Hippocampal formation (tissue), 2 donors: Measurements from ENCODE around the gene ZSCAN10.

Source experiments
- DNase-seq, 2 donors: peaks; one replicate each; lab custom pipeline; 2025; lab: John Stamatoyannopoulos, UW

The ZSCAN10 gene

DNA sequence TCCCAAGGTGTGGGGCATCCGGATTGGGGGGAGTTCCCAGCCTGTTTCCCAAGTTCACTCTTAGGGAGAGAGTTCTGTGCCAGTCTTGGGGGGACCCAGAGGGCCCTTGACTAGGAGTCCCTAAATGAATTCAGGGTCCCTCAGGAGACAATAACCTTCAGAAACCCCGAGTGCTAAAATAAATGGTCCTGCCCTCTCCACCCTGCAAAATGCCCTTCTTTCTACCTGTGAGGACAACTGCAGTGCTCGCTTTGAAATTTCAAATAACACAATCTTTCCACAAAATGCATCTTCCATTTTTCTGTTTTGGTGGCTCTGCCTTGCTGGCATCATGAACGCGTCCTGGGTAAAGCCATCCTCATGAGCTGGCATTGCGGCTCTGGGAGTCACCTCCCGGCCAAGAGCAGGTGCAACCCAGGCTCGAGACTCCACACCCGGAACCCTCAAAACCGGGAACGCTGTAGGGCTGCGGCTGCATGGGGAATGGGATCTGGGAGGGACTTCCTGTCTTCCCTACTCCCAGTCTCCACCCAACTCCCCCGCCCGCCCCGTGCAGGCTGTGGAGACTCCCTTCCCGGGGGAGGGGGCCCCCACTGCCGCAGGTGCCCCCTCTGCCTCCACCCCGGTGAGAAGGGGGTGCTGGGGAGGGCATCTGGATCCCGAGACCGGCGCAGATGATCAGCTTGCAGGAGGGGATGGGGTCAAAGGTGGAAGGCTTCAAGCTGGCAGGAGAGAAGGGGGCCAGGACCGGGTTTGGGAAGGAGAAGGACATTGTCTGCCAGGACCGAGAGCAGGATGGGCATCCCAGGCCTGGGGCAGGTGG, 13.2 kb upstream of the ZSCAN10 start, which contains the start of gene ZNF205:
ZNF205 (plus strand) TSS at position 529 of the 823 bp plus-strand sequence. CDS start 845 bp downstream, outside the sequence.
- DNase-seq = peak; percentile 37 to 75

DNA sequence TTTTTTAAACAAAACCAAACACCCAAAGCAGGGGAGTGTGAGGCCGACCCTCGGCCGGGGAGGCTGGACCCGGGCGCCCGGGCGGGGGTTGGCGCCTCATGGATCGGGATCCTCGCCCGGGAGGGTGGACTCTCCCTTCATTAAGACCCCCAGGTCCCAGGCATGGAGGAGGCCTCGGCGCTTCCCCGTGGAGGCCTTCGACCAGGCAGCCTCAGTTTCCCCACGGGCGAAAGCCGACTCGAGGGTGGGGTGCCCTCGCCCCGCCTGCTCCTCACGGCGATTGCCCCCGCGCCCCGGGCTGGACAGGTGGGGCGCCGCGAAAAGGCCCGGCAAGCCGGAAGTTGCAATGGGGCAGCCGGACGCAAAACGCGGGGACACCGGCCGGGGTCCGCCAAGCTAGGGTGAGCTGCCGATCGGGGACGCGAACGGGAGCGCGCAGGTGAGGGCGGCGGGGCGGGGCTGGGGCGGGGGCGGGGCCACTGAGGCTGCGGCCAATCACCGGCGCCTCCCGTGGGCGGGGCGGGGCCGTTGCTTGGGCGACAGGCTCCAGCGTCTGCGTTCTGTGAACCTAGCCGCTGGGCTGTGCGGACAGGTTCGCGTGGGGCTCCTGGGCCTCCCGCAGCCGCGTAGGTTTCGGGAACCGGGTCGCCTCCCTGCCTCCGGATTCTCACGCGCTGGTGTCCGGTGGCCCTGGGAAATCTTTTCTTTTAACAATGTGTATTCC, 7.3 kb upstream of the ZSCAN10 start:
- peak; percentile 74 to 83 for DNase-seq

DNA sequence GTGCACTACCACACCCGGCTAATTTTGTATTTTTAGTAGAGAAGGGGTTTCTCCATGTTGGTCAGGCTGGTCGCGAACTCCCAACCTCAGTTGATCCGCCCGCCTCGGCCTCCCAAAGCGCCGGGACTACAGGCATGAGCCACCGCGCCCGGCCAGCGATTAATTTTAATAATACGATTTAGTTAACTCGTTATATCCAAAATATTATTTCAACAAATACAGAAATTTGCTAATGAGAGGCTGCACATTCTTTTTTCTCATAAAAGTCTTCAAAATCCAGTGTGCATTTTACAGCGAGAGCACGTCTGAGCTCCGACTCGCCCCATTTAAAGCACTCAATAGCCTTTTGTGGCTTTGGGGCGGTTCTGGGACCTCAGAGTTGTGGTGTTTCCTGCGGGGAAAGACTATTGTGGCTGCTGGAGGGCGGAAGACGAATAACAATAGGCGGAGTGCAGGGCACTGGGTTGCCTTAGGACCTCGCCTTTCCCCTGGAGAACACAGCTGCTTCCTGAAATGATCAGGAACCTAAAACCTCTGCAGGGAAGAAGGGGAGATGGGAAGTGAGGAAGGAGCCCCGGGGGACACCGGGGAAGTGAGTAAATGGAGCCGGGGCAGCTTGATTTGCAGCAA, 2.9 kb upstream of the ZSCAN10 start:
- no peak for DNase-seq

DNA sequence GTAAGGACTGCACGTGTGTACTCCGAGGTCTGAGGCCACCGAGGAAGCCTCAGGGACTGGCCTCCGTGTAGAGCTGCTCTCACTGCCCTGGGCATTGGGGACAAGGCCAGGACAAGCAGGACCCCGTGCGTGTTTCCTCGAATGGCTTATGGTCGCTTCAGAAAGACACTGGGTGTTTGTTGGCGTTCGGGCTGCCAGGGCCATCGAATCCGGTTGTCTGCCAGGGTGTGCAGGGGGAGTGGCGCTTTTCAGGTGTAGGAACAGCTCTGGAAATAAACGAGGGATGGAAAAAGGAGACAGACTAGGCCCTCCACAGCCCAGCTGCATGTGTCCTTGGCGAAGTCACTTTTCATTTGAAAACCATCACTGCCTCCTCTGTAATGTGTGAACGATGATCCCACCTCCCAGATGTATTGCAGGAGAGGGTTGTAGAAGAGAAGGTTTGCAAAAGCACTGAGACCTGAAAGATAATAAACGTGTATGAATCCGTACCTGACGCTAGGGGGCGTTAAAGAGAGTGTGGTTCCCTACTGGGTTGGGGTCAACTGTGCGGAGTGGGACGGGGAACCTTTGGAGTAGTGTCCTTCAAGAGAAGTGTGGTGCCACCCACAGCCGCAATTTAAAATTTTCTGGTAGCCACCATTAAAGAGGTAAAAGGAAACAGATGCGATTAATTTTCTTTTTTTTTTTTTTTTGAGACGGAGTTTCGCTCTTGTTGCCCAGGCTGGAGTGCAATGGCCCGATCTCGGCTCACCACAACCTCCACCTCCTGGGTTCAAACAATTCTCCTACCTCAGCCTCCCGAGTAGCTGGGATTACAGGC, 2.1 kb upstream of the ZSCAN10 start:
- no peak for DNase-seq

DNA sequence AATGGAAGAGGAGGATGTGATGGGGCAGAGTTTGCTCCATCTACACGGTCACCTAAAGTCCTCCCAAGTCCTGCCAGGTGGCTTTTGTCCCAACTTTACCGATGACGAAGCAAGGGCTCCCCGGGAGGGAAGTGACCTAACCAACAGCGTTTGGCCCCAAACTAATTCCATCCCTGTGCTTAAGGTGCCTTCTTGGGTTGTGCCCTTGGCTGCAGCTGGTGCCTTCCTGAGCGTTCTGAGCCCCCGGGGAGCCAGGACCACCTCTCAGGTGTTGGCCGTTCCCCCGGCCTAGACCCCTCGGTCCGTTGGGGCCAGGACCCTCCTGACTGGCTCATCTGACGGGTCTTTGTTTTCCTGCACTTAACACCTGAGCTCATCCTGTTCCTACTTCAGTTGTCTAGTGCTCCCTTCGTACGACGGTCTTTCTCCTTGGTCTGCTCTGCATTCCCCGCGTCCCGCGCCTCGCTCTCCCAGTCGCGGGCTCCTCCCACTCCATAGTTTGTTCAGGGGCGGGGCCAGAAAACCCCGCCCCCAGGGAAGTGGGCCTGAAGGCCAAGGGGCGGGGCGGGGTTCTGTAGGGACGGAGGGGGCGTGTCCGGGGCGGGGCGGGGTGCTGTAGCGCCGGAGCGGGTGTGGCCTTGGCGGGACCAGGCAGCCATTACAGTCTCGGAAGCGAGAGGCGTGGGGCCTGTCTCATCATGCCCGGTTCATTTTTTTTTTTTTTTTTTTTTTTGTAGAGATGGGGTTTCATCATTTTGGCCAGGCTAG, 822 bp upstream of the ZSCAN10 start:
- DNase-seq = peak in 1 of 2 donors; percentile 59

DNA sequence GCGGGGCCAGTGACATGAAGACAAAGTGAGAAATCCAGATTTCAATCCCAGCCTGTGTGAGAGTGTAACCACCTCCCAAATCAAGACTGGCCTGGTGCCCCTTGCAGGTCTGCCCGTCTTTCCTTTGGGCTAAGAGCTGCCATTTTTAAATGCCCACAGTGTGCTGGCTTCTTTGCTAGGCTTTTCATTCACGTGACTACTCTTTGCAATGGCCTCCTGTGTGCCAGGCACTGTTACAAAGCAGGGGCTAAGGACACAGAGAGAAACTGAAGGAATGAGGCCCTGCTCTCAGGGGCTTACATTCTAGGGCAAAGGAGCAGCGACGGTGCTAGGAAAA, 269 bp upstream of the ZSCAN10 start:
- no peak for DNase-seq

DNA sequence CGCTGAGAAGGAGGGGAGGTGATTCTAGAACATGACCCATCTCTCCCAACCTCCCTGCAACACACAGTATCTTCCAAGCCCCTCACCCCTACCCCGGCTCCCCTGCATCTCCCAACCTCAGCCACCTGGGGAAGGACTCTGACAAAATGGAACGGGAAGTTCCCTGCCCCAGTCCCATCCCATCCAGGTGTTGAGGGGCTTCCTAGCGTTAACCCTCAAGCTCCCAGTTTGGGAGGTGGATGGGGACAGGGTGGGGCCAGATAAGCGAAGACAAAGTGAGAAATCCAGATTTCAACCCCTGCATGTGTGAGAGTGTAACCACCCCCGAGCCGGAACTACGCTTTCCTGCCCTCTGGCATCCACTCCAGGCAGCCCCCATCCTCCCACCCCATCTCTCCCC, 1.8 kb downstream of the ZSCAN10 start:
- DNase-seq = no peak

DNA sequence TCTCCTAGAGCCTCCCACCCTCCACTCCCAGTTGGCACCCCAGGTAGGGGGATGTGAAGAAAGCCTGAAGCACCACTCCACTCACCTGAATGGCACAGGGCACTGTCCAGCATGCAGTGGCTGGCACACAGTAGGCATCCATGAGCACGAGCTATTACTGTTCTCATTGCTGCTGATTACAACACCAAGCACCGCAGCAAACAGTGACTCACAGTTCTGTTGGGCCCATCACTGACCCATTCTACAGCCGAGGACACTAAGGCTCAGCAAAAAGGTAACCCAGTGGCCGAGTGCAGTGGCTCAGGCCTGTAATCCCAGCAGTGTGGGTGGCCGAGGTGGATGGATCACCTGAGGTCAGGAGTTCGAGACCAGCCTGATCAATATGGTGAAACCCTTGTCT, 2.7 kb downstream of the ZSCAN10 start:
- DNase-seq = no peak

DNA sequence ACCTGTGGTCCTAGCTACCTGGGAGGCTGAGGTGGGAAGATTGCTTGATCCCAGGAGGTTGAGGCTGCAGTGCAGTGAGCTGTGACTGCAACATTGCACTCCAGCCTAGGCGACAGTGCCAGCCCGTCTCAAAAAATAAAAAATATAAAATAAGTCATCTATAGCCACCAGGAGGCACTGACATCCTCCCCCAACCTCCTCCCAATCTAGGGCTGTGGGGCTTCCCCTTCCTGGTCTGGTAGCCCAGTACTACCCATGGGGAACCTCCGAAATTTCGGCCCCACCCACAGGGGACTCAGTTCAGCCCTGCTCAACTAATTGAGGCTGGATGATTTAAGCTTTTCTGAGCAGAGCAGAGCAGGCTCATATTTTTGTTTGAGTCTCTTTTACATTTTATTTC, 3.2 kb downstream of the ZSCAN10 start:
- no peak for DNase-seq

DNA sequence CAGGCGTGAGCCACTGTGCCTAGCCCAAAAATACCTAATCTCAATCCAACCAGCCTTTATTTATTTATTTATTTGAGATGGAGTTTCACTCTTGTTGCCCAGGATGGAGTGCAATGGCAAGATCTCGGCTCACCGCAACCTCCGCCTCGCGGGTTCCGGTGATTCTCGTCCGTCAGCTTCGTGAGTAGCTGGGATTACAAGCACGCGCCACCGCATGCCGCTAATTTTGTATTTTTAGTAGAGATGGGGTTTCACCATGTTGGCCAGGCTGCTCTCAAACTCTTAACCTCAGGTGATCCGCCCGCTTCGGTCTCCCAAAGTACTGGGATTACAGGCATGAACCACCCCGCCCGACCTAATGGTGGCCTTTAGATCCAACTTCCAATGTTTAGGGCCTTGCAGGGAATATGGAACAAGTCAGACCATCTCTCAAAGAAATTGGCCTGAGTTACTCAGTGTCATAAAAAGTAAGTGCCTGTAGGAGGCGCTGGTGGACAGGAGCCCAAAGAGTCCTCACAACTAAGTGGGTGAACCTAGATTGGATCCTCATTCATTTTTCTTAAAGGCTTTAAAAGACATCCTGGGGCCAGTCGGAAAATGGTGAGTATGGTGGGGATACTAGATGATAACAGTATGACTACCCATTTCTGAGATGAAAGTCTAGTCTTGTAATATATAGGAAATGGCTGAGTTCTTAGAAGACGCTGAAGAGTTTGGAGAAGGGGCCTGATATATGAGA, 4.6 kb downstream of the ZSCAN10 start:
- DNase-seq = no peak

DNA sequence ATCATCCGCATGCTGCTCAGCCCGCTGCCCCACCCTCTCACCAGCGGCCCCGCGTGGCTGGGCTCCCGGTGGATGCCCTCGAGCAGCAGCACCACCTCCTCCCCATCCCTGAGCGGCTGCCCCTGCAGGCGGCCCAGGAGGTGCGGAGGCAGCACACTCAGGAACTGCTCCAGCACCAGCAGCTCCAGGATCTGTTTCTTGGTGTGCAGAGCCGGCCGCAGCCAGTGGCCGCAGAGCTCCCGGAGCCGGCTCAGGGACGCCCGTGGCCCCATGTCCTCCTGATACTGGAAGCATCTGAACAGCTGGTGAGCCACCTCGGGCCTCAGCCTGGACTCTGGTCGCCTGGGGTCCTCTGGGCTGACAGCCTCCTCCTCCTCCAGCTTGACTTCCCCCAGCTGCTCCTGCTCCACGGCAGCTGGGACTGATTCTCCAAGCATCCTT, 6.6 kb downstream of the ZSCAN10 start:
- no peak for DNase-seq

DNA sequence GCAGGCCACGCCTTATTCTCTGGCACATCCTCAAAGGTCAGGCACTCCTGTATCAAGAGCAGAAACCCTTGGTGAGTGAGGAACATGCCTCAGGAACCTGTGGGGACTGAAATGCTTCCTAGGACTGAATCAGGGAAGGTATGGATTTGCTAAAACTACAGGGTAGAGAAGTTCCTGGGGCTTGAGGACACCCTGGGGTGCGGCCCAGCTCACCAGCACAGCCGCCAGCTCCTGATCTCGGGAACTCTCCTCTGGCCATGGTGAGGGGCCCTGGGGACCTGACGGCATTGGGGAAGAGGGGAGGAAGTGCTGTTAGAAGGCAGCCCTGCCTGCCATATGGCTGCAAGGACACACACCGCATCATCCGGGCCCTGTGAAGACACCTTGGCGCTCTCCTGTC, 7.5 kb downstream of the ZSCAN10 start:
- no peak for DNase-seq

DNA sequence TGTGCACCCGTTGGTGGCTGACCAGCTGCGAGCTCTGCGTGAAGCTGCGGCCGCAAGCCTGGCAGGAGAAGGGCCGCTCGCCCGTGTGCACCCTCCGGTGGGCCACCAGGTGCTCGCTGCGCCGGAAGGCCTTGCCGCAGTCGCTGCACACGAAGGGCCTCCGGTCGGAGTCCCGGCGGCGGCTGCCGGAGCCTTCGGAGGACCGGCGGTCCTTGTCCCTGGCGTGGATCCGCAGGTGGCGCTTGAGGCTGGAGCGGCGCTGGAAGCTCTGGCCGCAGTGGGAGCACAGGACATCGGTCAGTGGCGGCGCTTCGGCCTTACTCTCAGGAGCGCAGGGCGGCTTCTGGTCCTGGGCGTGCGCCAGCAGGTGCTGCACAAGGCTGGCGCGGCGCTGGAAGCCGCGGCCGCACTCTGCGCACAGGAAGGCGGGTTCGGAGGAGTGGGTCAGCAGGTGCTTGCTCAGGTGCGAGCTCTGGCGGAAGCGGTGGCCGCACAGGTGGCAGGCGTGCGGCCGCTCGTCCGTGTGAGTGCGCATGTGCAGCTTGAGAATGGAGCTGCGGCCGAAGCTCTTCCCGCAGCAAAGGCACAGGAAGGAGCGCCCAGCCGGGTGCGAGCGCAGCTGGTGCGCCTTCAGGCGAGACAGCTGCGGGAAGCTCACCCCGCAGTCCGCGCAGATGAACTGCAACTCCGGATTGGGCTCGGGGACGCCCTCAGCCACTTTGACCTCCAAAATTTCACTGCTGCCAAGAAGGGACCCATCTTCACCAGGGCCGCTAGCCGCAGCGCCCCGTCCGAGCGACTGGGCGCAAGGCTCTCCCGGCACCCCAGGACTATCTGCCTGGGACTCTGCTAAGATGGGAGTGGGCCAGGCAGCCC, 9.1 kb downstream of the ZSCAN10 start:
- DNase-seq = no peak

DNA sequence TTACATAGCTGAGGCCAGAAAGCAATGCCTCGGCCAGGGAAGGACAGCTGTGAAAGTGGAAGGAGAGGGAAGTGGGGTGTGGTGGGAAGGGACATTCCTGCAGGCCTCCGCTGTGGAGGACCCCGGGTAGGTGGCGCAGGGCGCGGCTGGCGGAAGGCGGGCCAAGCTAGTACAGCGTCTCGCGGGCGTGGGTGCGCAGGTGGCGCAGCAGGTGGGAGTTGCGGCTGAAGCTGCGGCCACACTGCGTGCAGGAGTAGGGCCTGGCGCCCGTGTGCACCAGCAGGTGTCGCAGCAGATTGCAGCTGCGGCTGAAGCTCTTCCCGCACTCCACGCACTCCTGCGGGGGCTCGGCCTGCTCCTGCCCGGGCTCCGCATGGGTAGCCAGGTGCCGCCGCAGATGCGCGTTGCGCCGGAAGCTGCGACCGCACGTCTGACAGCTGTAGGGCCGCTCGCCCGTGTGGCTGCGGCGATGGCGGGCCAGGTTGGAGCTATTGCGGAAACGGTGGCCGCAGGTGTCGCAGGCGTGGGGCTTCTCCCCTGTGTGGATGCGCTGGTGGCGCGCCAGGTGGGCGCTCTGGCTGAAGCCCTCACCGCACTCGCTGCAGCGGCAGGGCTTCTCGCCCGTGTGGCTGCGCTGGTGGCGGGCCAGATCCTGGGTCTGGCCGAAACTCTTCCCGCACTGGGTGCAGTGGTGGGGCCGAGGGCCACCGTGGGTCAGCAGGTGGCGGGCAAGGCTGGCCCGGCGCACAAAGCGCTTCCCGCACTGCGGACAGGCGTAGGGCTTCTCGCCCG, 10.0 kb downstream of the ZSCAN10 start:
- no peak for DNase-seq

DNA sequence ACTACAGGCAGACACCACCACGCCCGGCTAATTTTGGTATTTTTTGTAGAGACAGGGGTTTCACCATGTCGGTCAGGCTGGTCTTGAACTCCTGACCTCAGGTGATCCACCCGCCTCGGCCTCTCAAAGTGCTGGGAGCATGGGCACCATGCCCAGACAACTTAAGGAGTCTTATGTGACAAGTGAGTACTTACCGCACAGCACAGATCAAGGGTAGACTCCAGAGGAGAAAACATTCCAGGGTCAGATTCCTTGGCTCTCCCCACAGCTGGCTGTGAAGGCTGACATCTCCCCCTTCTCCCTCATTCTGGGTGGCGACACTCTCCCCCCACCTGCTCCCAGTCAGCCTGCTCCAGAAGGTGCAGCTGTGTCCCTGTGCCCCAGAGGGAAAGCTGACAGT, 10.6 kb downstream of the ZSCAN10 start:
- DNase-seq = no peak

DNA sequence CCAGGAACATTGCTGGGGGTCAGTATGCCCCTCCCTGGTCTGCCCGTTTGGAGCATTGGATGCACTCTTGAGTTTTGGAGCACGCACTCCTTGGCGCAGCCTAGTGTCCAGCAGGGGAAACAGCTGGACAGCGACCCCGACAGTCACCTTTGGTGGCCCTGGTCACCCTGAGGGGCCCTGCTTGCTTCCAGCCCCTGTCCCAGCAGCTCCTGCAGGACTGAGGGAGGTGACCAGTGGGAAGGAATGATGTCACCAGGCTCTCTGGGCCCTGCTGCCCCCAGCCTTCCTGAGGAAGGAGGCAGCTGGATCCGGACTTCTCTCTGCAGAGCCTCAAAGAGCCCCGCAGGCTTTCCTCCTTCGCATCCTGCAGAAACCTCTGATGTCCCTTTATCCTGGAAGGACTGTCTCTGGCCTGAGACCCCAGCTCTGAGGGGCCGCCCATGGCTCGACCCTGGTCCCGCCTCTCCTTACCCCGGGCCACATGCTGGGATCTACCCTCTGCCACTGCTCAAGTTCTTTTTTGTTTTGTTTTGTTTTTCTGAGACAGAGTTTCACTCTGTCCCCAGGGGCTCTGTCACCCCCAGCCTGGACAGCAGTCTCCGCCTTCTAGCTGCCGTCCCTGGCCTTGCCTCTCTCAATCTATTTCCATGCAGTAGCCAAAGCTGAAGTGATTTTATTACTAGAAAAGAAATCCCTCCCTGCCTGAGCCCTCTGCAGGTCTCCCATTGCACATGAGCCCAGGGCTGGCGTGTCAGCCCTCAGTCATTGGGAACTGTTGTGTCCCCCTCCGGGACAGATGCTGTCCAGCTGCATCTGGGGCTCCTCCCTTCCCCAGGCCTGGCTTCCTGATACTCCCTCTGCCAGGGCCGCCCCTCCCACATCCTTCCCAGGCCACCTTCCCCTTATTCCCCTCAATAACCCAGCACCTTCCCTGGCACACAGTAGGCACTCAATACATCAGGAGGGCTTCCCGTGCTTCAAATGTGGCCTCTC, 11.6 kb downstream of the ZSCAN10 start:
- DNase-seq = no peak

DNA sequence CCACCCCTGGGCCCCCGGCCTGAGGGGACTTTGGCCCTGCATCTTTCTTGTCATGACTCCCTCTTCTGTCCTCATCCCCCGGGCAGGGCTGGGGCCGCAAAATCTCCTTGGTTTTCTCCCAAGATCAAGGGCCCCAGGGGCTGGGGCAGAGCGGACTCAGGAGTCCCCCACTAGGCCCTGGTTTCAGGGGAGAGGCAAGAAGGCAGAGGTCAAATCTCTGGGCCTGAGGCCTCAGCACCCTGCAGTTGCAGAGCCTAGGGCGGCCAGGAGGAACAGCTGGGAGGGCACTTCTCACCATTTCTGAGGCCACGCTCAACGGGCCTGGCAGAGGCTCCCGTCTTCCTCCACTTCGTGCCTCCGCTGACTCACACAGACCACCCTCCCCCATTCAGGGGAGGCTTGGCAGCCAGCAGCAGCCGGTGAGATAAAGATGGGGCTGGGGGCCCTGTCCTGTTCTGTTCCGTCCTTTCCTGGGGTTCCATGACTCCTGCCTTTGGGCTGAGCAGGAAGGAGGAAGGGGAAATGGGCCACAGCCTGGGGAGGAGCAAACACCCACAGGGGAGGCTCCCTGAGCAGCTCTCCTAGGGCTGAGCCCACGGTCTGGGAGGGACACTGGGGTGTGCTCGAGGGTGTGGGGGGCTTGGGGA, 12.4 kb downstream of the ZSCAN10 start:
- no peak for DNase-seq
